H9 (cell line): ENCODE measurements around the gene SSX4B. TPM values are rescaled to one million over a fixed set of nuclear protein-coding genes. Genes with fewer than 3 reads are reported as not detected.
A peak's percentile ranks its signal among the peaks of the same experiment; 100 is the strongest.

ENCODE experiments used
- DNase-seq: peaks from one replicate; pipeline ENCODE4 v3.0.0-alpha.2; 2017
- H2AFZ ChIP-seq: one replicate; pipeline ENCODE4 v1.6.1; 2013; ENCODE audit warnings: mild to moderate bottlenecking, low read length, control low read depth, moderate library complexity
- H2AK5ac ChIP-seq: 2 replicates; pipeline ENCODE4 v1.6.1; 2013; ENCODE audit warnings: low read length, control low read depth, mixed read lengths; ENCODE audit not compliant: insufficient read length
- H2BK120ac ChIP-seq: one replicate; pipeline ENCODE4 v1.6.1; 2013; ENCODE audit warnings: low read depth, mild to moderate bottlenecking, low read length, control low read depth, inconsistent platforms; ENCODE audit not compliant: poor library complexity, severe bottlenecking
- H2BK12ac ChIP-seq: 2 replicates; pipeline ENCODE4 v1.6.1; 2013; ENCODE audit warnings: low read length, control low read depth, mixed read lengths, low read depth; ENCODE audit not compliant: insufficient read length
- H2BK15ac ChIP-seq: 2 replicates; pipeline ENCODE4 v1.6.1; 2013; ENCODE audit warnings: low read depth, low read length, control low read depth
- H2BK20ac ChIP-seq: one replicate; pipeline ENCODE4 v1.6.1; 2013; ENCODE audit warnings: low read depth, mild to moderate bottlenecking, low read length, control low read depth, inconsistent platforms; ENCODE audit not compliant: poor library complexity, severe bottlenecking
- H2BK5ac ChIP-seq: 2 replicates; pipeline ENCODE4 v1.6.1; 2013; ENCODE audit warnings: low read length, control low read depth, mixed read lengths; ENCODE audit not compliant: insufficient read length
- H3K14ac ChIP-seq: 2 replicates; pipeline ENCODE4 v1.6.1; 2013; ENCODE audit warnings: low read length, control low read depth; ENCODE audit not compliant: insufficient read depth
- H3K18ac ChIP-seq: 2 replicates; pipeline ENCODE4 v1.6.1; 2013; ENCODE audit warnings: low read depth, mild to moderate bottlenecking, mixed read lengths, low read length, control low read depth; ENCODE audit not compliant: insufficient read length
- H3K23ac ChIP-seq: 2 replicates; pipeline ENCODE4 v1.6.1; 2013; ENCODE audit warnings: low read length, control low read depth, mixed read lengths, low read depth; ENCODE audit not compliant: insufficient read length
- H3K23me2 ChIP-seq: 2 replicates; pipeline ENCODE4 v1.6.1; 2013; ENCODE audit warnings: low read depth, mild to moderate bottlenecking, mixed read lengths, low read length, control low read depth; ENCODE audit not compliant: insufficient read length, poor library complexity, severe bottlenecking
- H3K27ac ChIP-seq: 2 replicates; pipeline ENCODE4 v1.5.1; 2013; ENCODE audit warnings: low read length, control low read depth, mixed read lengths, low read depth; ENCODE audit not compliant: insufficient read length
- H3K27me3 ChIP-seq: 2 replicates; pipeline ENCODE4 v1.6.1; 2013; ENCODE audit warnings: low read length, control low read depth, inconsistent platforms; ENCODE audit not compliant: insufficient read depth
- H3K4ac ChIP-seq: 2 replicates; pipeline ENCODE4 v1.6.1; 2013; ENCODE audit warnings: low read depth, mild to moderate bottlenecking, control low read depth, inconsistent platforms, low read length, moderate library complexity
- H3K4me1 ChIP-seq: 2 replicates; pipeline ENCODE4 v1.6.1; 2013; ENCODE audit warnings: low read length, control low read depth, inconsistent platforms; ENCODE audit not compliant: insufficient read depth
- H3K4me2 ChIP-seq: 2 replicates; pipeline ENCODE4 v1.6.1; 2013; ENCODE audit warnings: low read length, control low read depth, mixed read lengths; ENCODE audit not compliant: insufficient read length, insufficient read depth
- H3K56ac ChIP-seq: 2 replicates; pipeline ENCODE4 v1.6.1; 2013; ENCODE audit warnings: low read depth, mild to moderate bottlenecking, mixed read lengths, low read length, control low read depth; ENCODE audit not compliant: insufficient read length
- H3K79me1 ChIP-seq: 2 replicates; pipeline ENCODE4 v1.6.1; 2013; ENCODE audit warnings: low read depth, mild to moderate bottlenecking, moderate library complexity, low read length, control low read depth, inconsistent platforms; ENCODE audit not compliant: insufficient read depth, poor library complexity, severe bottlenecking
- H3K79me2 ChIP-seq: 2 replicates; pipeline ENCODE4 v1.6.1; 2013; ENCODE audit warnings: low read length, control low read depth, inconsistent platforms; ENCODE audit not compliant: insufficient read depth
- H3K9ac ChIP-seq: 2 replicates; pipeline ENCODE4 v1.6.1; 2013; ENCODE audit warnings: low read length, control low read depth, mixed read lengths; ENCODE audit not compliant: insufficient read length; ENCODE audit errors: extremely low read depth
- H3K9me3 ChIP-seq: one replicate; pipeline ENCODE4 v1.6.1; 2013; ENCODE audit warnings: low read depth, low read length, inconsistent platforms; ENCODE audit not compliant: control insufficient read depth
- H3T11ph ChIP-seq: one replicate; pipeline ENCODE4 v1.6.1; 2013; ENCODE audit warnings: mild to moderate bottlenecking, low read length, control low read depth, inconsistent platforms
- H4K20me1 ChIP-seq: one replicate; pipeline ENCODE4 v1.6.1; 2013; ENCODE audit not compliant: control insufficient read depth, insufficient read length, insufficient read depth
- H4K5ac ChIP-seq: 2 replicates; pipeline ENCODE4 v1.6.1; 2013; ENCODE audit warnings: low read depth, mild to moderate bottlenecking, mixed read lengths, low read length, control low read depth; ENCODE audit not compliant: insufficient read length
- H4K8ac ChIP-seq: replicated peaks from 2 replicates; pipeline ENCODE4 v1.6.1; 2013; ENCODE audit warnings: low read length, control low read depth, mixed read lengths, low read depth; ENCODE audit not compliant: insufficient read length
- H4K91ac ChIP-seq: 2 replicates; pipeline ENCODE4 v1.6.1; 2013; ENCODE audit warnings: low read depth, mild to moderate bottlenecking, moderate library complexity, mixed read lengths, low read length, control low read depth; ENCODE audit not compliant: insufficient read length
- H3K27ac Mint-ChIP-seq, 3 experiments: 2 replicates in 2 of 3; 3 replicates in 1 of 3; pipeline ENCODE4 v1.8.0; 2020 to 2021; ENCODE audit warnings: mixed read lengths in 3 of 3, mild to moderate bottlenecking in 1 of 3, moderate library complexity in 1 of 3
- H3K27me3 Mint-ChIP-seq: 2 replicates; pipeline ENCODE4 v1.8.0; 2021; ENCODE audit warnings: low read depth, mild to moderate bottlenecking, moderate library complexity, mixed read lengths
- H3K36me3 Mint-ChIP-seq, 3 experiments: 2 replicates in 2 of 3; 3 replicates in 1 of 3; pipeline ENCODE4 v1.8.0; 2020 to 2021; ENCODE audit warnings: low read depth in 3 of 3, mixed read lengths in 3 of 3; ENCODE audit not compliant: insufficient read depth in 1 of 3
- H3K4me1 Mint-ChIP-seq, 2 experiments: 2 replicates each; pipeline ENCODE4 v1.8.0; 2020; ENCODE audit warnings: mixed read lengths in 2 of 2
- H3K4me3 Mint-ChIP-seq, 2 experiments: 2 replicates in 1 of 2; 3 replicates in 1 of 2; pipeline ENCODE4 v1.8.0; 2020 to 2021; ENCODE audit warnings: mild to moderate bottlenecking in 2 of 2, mixed read lengths in 2 of 2, moderate library complexity in 1 of 2
- H3K9me3 Mint-ChIP-seq, 2 experiments: 2 replicates in 1 of 2; 3 replicates in 1 of 2; pipeline ENCODE4 v1.8.0; 2020; ENCODE audit warnings: mild to moderate bottlenecking in 2 of 2, mixed read lengths in 2 of 2, moderate library complexity in 1 of 2
- WGBS: extraction: QIAGEN DNeasy Blood & Tissue Kit; methylation state at CpG from one replicate; pipeline ENCODE4 v1.1.7; 2013; ENCODE audit warnings: missing lambda C conversion rate, low lambda C conversion rate, mixed read lengths; ENCODE audit not compliant: insufficient read length; ENCODE audit errors: extremely low coverage; 5-methylcytosine and 5-hydroxymethylcytosine counted together
- total RNA-seq: library from RNA; stranded (reverse); gene quantifications from 2 replicates; pipeline ENCODE4 v1.2.1, GENCODE V29; 2021
- TF ChIP-seq, protein P1 (sequence below): fragments of 200-600 bp; sonication (generic); conservative IDR thresholded peaks from 3 replicates; pipeline ENCODE4 v1.8.0; 2021; ENCODE audit warnings: antibody characterized with exemption, mild to moderate bottlenecking

The SSX4B gene
- total RNA-seq, 1 experiment from 2014 or later, result not detected

DNA sequence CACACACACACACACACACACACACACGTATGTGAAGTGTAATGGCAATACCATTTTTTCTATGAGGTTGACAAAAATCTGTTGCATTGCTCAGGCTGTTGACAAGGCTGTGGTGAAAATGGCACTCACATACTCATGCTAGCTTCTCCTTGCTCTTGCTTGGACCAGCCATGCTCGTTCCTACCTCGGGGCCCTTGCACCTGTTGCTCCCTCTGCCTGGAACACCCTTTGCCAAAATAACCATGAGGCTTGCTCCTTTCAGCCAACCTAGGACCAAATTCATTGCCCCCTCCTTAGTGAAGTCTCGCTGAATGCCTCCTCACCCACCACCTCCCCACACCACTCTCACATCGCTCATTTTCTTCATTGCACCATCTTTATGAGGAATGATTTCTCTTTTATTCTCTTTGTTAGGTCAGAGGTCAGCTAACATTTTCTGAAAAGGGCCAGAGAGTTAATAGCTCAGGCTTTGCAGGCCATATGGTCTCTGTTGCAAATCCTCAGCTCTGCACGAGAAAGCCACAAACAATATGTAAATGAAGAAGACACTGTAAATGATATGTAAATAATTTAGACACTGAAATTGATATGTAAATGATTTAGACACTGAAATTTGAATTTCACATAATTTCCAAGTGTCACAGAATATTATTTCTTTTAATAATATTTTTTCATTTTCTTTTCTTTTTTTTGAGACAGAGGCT lies 45.0 kb upstream of the SSX4B start:
- Histone ChIP-seq H4K20me1 (no peaks in the 10 kb centered on the region), H3K79me2 (no peaks in the 10 kb centered on the region), H3K4ac (no peak overlapping the region), H3K4me2 (no peak overlapping the region), H3K27ac (no peak overlapping the region), H4K5ac (no peak overlapping the region), H3K14ac (no peak overlapping the region), H3K56ac (no peak overlapping the region), H2BK5ac (no peak overlapping the region), H3K9me3 (peaks cover 31% of the 10 kb centered on the region), H3K4me1 (no peaks in the 10 kb centered on the region), H2BK120ac (no peak overlapping the region), H3K23me2 (no peaks in the 10 kb centered on the region), H2AK5ac (no peak overlapping the region), H3K23ac (no peak overlapping the region), H3K18ac (no peak overlapping the region), H3K79me1 (no peaks in the 10 kb centered on the region), H3K27me3 (no peaks in the 10 kb centered on the region), H2BK15ac (no peak overlapping the region), H2BK12ac (no peak overlapping the region), H3T11ph (no peak overlapping the region), H4K8ac (no peak overlapping the region), H2BK20ac (no peak overlapping the region), H2AFZ (no peak overlapping the region), H4K91ac (no peak overlapping the region), H3K9ac (no peak overlapping the region)
- no peaks in the 10 kb centered on the region for H3K4me1 Mint-ChIP-seq
- H3K36me3 Mint-ChIP-seq, result peaks cover 26 to 32% (median 30%) of the 10 kb centered on the region in 3 experiments
- TF ChIP-seq, protein P1, sequence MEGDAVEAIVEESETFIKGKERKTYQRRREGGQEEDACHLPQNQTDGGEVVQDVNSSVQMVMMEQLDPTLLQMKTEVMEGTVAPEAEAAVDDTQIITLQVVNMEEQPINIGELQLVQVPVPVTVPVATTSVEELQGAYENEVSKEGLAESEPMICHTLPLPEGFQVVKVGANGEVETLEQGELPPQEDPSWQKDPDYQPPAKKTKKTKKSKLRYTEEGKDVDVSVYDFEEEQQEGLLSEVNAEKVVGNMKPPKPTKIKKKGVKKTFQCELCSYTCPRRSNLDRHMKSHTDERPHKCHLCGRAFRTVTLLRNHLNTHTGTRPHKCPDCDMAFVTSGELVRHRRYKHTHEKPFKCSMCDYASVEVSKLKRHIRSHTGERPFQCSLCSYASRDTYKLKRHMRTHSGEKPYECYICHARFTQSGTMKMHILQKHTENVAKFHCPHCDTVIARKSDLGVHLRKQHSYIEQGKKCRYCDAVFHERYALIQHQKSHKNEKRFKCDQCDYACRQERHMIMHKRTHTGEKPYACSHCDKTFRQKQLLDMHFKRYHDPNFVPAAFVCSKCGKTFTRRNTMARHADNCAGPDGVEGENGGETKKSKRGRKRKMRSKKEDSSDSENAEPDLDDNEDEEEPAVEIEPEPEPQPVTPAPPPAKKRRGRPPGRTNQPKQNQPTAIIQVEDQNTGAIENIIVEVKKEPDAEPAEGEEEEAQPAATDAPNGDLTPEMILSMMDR, result no peak
- no peaks in the 10 kb centered on the region for H3K27me3 Mint-ChIP-seq
- DNase-seq, result no peak
- WGBS, result no CpG with 5 or more reads among the region's 6 CpGs
- H3K9me3 Mint-ChIP-seq, result peaks cover 58 to 66% of the 10 kb centered on the region in 2 experiments
- no peak overlapping the region for H3K4me3 Mint-ChIP-seq
- peak overlapping the region in 1 of 3 experiments; percentile 8; a peak in 1 of 7 replicates for H3K27ac Mint-ChIP-seq
